Thoracic aorta (tissue), 2 donors: ENCODE data around the gene GDF3. TPM values are rescaled to one million over a fixed set of nuclear protein-coding genes. Genes with fewer than 3 reads are reported as not detected.
"Not testable (repeated sequence)": the region's sequence is repeated elsewhere in the genome, so short reads cannot be mapped to it uniquely, and the experiment has no call there.

Source experiments
- ATAC-seq: fragments of 150-250 bp; one replicate; pipeline ENCODE4 v1.8.0; 2017; ENCODE audit warnings: low read depth; ENCODE audit not compliant: insufficient number of reproducible peaks, low FRiP score
- DNase-seq: peaks from one replicate; pipeline ENCODE4 v3.0.0-alpha.2; 2020; ENCODE audit warnings: low spot score
- H3K27ac ChIP-seq, 2 donors: fragments of 200-600 bp; sonication (generic); 1 replicate in 1 of 2; 2 replicates in 1 of 2; pipeline ENCODE4 v1.5.1; 2016; ENCODE audit warnings: mild to moderate bottlenecking in 2 of 2, moderate library complexity in 2 of 2
- H3K27me3 ChIP-seq: fragments of 200-600 bp; sonication (generic); replicated peaks from 2 replicates; pipeline ENCODE4 v1.6.0; 2016; ENCODE audit warnings: mild to moderate bottlenecking; ENCODE audit not compliant: insufficient read depth
- H3K36me3 ChIP-seq: fragments of 200-600 bp; sonication (generic); one replicate; pipeline ENCODE4 v1.5.1; 2016
- H3K4me1 ChIP-seq, 2 donors: fragments of 200-600 bp; sonication (generic); 1 replicate in 1 of 2; 2 replicates in 1 of 2; pipeline versions ENCODE4 v1.5.1 to v1.6.0; 2016; ENCODE audit warnings: low read depth in 2 of 2, mild to moderate bottlenecking in 1 of 2; ENCODE audit not compliant: control insufficient read depth in 1 of 2
- H3K4me3 ChIP-seq: fragments of 200-600 bp; sonication (generic); 2 replicates; pipeline ENCODE4 v1.5.1; 2016; ENCODE audit warnings: mild to moderate bottlenecking
- H3K9me3 ChIP-seq: fragments of 200-600 bp; sonication (generic); 2 replicates; pipeline ENCODE4 v1.5.1; 2016
- total RNA-seq, 2 donors: library from RNA; depleted of rRNA; stranded (reverse); fragments of >200 nt; gene quantifications; one replicate each; pipeline versions ENCODE4 v1.1.0 to v1.2.3, GENCODE V29; 2016
- TF ChIP-seq, protein P1 (sequence below): fragments of 200-600 bp; sonication (generic); IDR thresholded peaks from one replicate; pipeline ENCODE4 v1.5.1; 2019; ENCODE audit warnings: antibody characterized with exemption

The GDF3 gene
- total RNA-seq, 2 donors from 2014 or later: not detected

- no peak overlapping the region for H3K4me3 ChIP-seq
- no peaks in the 10 kb centered on the region for H3K36me3 ChIP-seq
- H3K27ac ChIP-seq: no peak overlapping the region
- ATAC-seq (no peak), DNase-seq (no peak)
- TF ChIP-seq, protein P1, sequence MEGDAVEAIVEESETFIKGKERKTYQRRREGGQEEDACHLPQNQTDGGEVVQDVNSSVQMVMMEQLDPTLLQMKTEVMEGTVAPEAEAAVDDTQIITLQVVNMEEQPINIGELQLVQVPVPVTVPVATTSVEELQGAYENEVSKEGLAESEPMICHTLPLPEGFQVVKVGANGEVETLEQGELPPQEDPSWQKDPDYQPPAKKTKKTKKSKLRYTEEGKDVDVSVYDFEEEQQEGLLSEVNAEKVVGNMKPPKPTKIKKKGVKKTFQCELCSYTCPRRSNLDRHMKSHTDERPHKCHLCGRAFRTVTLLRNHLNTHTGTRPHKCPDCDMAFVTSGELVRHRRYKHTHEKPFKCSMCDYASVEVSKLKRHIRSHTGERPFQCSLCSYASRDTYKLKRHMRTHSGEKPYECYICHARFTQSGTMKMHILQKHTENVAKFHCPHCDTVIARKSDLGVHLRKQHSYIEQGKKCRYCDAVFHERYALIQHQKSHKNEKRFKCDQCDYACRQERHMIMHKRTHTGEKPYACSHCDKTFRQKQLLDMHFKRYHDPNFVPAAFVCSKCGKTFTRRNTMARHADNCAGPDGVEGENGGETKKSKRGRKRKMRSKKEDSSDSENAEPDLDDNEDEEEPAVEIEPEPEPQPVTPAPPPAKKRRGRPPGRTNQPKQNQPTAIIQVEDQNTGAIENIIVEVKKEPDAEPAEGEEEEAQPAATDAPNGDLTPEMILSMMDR: no peak
- no peaks in the 10 kb centered on the region for H3K27me3 ChIP-seq
- no peaks in the 10 kb centered on the region for H3K9me3 ChIP-seq
- no peaks in the 10 kb centered on the region for H3K4me1 ChIP-seq
Measured at GRCh38 chr12:7679251-7680045, 16.1 kb downstream of the GDF3 start.

DNA sequence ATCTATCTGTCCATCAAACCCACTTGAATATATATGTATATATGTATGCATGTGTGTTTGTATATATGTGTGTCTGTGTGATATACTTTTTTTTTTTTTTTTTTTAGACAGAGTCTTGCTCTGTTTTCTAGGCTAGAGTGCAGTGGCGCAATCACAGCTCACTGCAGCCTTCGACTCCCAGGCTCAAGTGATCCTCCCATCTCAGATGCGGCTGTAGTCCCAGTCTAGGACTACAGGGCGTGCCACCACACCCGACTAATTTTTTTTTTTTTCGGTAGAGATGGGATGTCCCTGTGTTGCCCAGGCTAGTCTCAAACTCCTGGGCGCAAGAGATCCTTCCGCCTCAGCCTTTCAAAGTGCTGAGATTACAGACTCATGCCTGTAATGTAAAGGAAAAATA lies 16.8 kb downstream of the GDF3 start:
- no peaks in the 10 kb centered on the region for H3K9me3 ChIP-seq
- H3K27me3 ChIP-seq: no peaks in the 10 kb centered on the region
- H3K27ac ChIP-seq: no peak overlapping the region
- TF ChIP-seq, protein P1: no peak
- ATAC-seq: no peak
- no peaks in the 10 kb centered on the region for H3K4me1 ChIP-seq
- no peaks in the 10 kb centered on the region for H3K36me3 ChIP-seq
- no peak for DNase-seq
- no peak overlapping the region for H3K4me3 ChIP-seq

- not testable (repeated sequence) for H3K27ac ChIP-seq, DNase-seq, H3K4me3 ChIP-seq, H3K27me3 ChIP-seq, ATAC-seq, H3K4me1 ChIP-seq, H3K9me3 ChIP-seq, H3K36me3 ChIP-seq
Measured at GRCh38 chr12:7677432-7677888, 18.1 kb downstream of the GDF3 start.

- H3K27ac ChIP-seq, H3K4me3 ChIP-seq, H3K9me3 ChIP-seq, H3K36me3 ChIP-seq, DNase-seq, ATAC-seq, H3K4me1 ChIP-seq, H3K27me3 ChIP-seq: not testable (repeated sequence)
Measured at GRCh38 chr12:7675455-7675854, 20.1 kb downstream of the GDF3 start.

DNA sequence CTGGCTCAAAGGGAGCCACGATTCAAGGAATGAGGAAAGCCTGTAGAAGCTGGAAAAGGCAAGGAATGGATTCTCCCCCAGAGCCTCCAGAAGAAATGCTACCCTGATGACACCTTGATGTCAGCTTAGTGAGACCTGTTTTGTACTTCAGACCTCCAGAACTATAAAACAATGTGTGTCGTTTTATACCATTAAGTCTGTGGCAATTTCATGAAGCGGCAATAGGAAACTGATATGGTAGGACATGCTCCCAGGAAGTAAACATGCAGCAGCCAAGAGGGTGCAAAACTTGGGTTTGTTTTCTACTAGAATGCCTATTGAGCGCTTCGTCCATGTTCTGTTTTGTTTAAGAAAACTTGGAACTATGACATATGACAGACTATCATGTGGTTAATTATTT lies 27.4 kb downstream of the GDF3 start:
- TF ChIP-seq, protein P1: no peak
- ATAC-seq: no peak

GRCh38 chr12:7667125-7667524 lies 28.4 kb downstream of the GDF3 start:
- DNase-seq: no peak
- no peaks in the 10 kb centered on the region for H3K4me1 ChIP-seq
- no peak overlapping the region for H3K4me3 ChIP-seq
- TF ChIP-seq, protein P1: no peak
- H3K36me3 ChIP-seq: no peaks in the 10 kb centered on the region
- H3K27me3 ChIP-seq: no peaks in the 10 kb centered on the region
- H3K27ac ChIP-seq: no peak overlapping the region
- no peak for ATAC-seq
- no peaks in the 10 kb centered on the region for H3K9me3 ChIP-seq

More for the DNA sequence above, 27.4 kb downstream of the GDF3 start:
- no peak overlapping the region for H3K4me3 ChIP-seq
- no peak for DNase-seq
- no peaks in the 10 kb centered on the region for H3K4me1 ChIP-seq
- no peaks in the 10 kb centered on the region for H3K36me3 ChIP-seq
- no peak overlapping the region for H3K27ac ChIP-seq
- no peaks in the 10 kb centered on the region for H3K9me3 ChIP-seq
- H3K27me3 ChIP-seq: no peaks in the 10 kb centered on the region
